Bronchial epithelial cell (primary cell): ENCODE measurements around the gene CEP250. TPM values are rescaled to one million over a fixed set of nuclear protein-coding genes. Genes with fewer than 3 reads are reported as not detected.

Source experiments
- DNase-seq: peaks from one replicate; pipeline ENCODE4 v3.0.0-alpha.2; 2010; ENCODE audit warnings: low read depth
- FAIRE-seq: peaks from 2 replicates; lab custom pipeline; 2011; peaks lifted over from hg19 to GRCh38; lab: Jason Lieb, UNC
- H3K27me3 ChIP-seq: 2 replicates; pipeline ENCODE4 v1.5.1; 2011; ENCODE audit warnings: low read length; ENCODE audit not compliant: control insufficient read depth, insufficient read depth
- H3K36me3 ChIP-seq: 2 replicates; pipeline ENCODE4 v1.5.1; 2011; ENCODE audit warnings: low read length; ENCODE audit not compliant: control insufficient read depth, insufficient read depth
- H3K4me3 ChIP-seq: 2 replicates; pipeline ENCODE4 v1.5.1; 2011; ENCODE audit warnings: mild to moderate bottlenecking, low read depth, low read length, control low read depth
- total RNA-seq: library from RNA; depleted of rRNA; stranded (reverse); fragments of >200 nt; gene quantifications from 2 replicates; pipeline ENCODE4 v1.2.1, GENCODE V29; 2014
- TF ChIP-seq, protein P1 (sequence below): IDR thresholded peaks from 2 replicates; pipeline ENCODE4 v1.5.1; 2011; ENCODE audit warnings: mild to moderate bottlenecking, moderate library complexity, low read length, control low read depth, inconsistent platforms; ENCODE audit not compliant: insufficient read depth, severe bottlenecking

Gene CEP250
- total RNA-seq, 1 donor from 2014 or later = 15.0 TPM

DNA sequence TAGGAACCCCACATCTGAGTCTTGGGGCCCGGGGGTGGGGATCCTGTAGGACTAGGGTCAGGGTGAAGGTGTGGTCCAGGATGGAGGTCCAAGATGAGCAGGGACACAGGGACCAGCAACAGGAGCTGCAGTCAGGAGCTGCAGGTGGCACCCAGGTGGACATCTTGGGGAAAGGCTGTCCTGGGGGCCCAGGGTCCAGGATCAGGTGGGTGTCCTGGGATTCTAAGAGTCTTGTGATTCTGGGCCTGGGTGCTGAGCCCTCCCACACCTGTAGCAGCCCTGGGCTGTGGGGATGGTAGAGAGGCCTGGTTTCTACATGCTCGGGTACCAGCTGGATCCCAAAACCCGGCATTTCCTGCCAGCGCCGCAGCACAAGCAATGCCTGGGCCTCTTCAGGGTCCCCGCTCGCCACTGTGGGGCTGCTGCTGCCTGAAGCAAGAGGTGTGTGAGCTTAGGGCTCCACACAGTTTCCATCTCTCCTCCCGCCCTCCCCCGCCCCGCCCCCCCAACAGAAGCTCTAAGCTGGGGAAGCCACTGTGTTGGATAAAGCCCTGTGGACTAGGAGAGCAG, 107.2 kb downstream of the CEP250 start:
- no peak for DNase-seq
- H3K36me3 ChIP-seq = peaks cover 4% of the 10 kb centered on the region
- H3K4me3 ChIP-seq = no peak overlapping the region
- TF ChIP-seq, protein P1, sequence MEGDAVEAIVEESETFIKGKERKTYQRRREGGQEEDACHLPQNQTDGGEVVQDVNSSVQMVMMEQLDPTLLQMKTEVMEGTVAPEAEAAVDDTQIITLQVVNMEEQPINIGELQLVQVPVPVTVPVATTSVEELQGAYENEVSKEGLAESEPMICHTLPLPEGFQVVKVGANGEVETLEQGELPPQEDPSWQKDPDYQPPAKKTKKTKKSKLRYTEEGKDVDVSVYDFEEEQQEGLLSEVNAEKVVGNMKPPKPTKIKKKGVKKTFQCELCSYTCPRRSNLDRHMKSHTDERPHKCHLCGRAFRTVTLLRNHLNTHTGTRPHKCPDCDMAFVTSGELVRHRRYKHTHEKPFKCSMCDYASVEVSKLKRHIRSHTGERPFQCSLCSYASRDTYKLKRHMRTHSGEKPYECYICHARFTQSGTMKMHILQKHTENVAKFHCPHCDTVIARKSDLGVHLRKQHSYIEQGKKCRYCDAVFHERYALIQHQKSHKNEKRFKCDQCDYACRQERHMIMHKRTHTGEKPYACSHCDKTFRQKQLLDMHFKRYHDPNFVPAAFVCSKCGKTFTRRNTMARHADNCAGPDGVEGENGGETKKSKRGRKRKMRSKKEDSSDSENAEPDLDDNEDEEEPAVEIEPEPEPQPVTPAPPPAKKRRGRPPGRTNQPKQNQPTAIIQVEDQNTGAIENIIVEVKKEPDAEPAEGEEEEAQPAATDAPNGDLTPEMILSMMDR = no peak
- H3K27me3 ChIP-seq = no peaks in the 10 kb centered on the region
- no peak for FAIRE-seq

DNA sequence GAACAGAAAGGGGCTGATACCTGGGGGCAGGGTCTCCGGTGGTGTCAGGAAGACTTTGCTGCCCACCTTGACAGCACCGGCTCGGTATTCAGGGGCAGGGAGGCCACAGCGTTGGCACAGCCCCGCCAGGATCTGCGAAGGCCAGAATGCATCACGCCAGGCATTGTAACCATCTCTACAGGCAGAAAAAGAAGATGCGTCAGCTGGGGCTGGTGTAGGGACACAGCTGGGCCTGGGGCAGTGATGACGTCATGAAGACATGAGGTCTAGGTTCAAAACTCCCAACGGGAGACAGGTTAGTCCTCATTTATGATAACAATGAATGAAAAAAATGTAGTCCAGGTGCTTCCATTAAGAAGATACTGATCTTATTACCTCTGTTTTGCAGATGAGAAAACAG, 108.4 kb downstream of the CEP250 start:
- FAIRE-seq = no peak
- Histone ChIP-seq H3K36me3 (no peaks in the 10 kb centered on the region), H3K4me3 (no peak overlapping the region), H3K27me3 (no peaks in the 10 kb centered on the region)
- TF ChIP-seq, protein P1 = no peak
- DNase-seq = no peak

DNA sequence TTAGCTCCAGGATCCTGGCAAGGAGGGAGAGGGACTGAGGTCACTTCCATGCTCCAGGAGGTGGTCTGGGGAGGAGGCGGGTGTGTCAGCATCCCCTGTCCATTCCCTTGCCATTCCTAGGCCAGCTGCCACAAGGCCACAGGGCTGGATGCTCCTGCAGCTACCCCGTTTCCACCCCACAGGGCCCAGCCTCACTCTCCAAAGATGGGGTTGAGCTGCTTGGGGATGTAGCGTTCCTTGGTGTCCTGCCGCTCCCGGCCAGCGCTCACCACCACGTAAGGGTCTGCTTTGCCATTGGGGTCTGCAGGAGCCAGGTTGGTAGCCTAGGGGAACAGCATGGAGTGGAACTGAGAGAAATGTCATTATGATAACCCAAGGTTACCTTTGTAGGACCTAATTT, 109.5 kb downstream of the CEP250 start:
- no peak for DNase-seq
- TF ChIP-seq, protein P1 = no peak
- Histone ChIP-seq H3K4me3 (no peak overlapping the region), H3K36me3 (no peaks in the 10 kb centered on the region), H3K27me3 (no peaks in the 10 kb centered on the region)
- FAIRE-seq = no peak

DNA sequence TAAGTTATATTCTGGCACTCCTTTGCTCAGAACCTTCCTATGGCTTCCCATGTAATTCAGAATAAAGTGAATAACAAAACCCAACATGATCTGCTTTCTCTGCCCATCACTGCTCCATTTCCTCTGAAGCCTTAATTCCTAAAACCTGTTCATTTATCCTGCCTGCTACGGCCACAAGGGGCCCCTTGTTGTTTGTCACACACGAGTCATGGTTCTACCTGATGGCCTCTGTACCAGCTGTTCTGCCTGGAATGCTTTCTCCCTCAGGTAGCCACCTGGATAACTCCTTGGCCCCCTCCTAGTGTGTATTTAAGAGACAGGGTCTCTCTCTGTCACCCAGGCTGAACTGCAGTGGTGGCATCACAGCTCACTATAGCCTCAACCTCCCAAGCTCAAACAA, 113.2 kb downstream of the CEP250 start:
- no peak for FAIRE-seq
- peak; percentile 20 for DNase-seq
- TF ChIP-seq, protein P1 = peak; percentile 38
- H3K4me3 ChIP-seq = no peak overlapping the region
- H3K27me3 ChIP-seq = no peaks in the 10 kb centered on the region
- no peaks in the 10 kb centered on the region for H3K36me3 ChIP-seq

Other genes with a start within 250 kb of the CEP250 start
- gene MMP24, start 228.9 kb upstream of the CEP250 start, total RNA-seq = under 0.01 TPM in 1 of 2 replicates, not detected in the other
- gene MMP24OS, start 177.5 kb upstream of the CEP250 start, total RNA-seq = 5.0 and 6.9 TPM in 2 replicates
- gene EIF6, start 170.8 kb upstream of the CEP250 start, total RNA-seq = 226 and 370 TPM in 2 replicates
- 0.26 and 0.64 TPM in 2 replicates for gene FAM83C, start 163.2 kb upstream of the CEP250 start, total RNA-seq
- gene UQCC1, start 43.6 kb upstream of the CEP250 start, total RNA-seq = 20.8 and 24.7 TPM in 2 replicates
- under 0.01 TPM in 2 replicates for gene GDF5, start 17.4 kb upstream of the CEP250 start, total RNA-seq
- not detected in 2 replicates for gene C20orf173, start 74.1 kb downstream of the CEP250 start, total RNA-seq
- gene ERGIC3, start 86.5 kb downstream of the CEP250 start, total RNA-seq = 354 and 460 TPM in 2 replicates
- gene SPAG4, start 160.2 kb downstream of the CEP250 start, total RNA-seq = 6.1 and 9.9 TPM in 2 replicates
- 76.3 and 85.5 TPM in 2 replicates for gene CPNE1, start 209.3 kb downstream of the CEP250 start, total RNA-seq
- gene RBM12, start 209.3 kb downstream of the CEP250 start, total RNA-seq = 40.0 and 51.2 TPM in 2 replicates
- 14.1 and 15.5 TPM in 2 replicates for gene NFS1, start 243.8 kb downstream of the CEP250 start, total RNA-seq
- gene ROMO1, start 243.8 kb downstream of the CEP250 start, total RNA-seq = 165 and 270 TPM in 2 replicates